ENCODE data around the gene TNFSF15.
A peak's percentile ranks its signal among the peaks of the same experiment; 100 is the strongest.
"Not testable (repeated sequence)": the region's sequence is repeated elsewhere in the genome, so short reads cannot be mapped to it uniquely, and the experiment has no call there.

Gene TNFSF15

DNA sequence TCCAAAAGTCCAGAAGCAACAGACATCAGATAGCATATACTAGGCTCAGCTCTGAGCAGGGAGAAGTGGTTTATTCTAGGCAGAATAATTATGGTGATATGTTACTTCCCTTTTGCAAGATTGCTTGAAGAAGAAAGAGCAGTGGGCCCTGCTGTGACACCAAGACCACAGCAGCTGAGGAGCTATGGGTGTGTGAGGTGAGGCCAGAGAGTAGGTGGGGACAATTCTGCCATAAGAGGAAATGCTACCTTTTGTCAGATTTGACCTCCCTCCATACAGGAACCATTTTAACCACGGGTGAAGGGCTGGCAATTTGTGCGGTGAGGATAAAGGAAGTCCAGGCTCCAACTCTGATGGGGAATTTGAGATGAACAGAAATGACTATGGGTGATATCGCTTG is 51.3 kb downstream of the TNFSF15 start:
- DNase-seq (ENCODE audit: low read depth in 2 of 2) = no peak

DNA sequence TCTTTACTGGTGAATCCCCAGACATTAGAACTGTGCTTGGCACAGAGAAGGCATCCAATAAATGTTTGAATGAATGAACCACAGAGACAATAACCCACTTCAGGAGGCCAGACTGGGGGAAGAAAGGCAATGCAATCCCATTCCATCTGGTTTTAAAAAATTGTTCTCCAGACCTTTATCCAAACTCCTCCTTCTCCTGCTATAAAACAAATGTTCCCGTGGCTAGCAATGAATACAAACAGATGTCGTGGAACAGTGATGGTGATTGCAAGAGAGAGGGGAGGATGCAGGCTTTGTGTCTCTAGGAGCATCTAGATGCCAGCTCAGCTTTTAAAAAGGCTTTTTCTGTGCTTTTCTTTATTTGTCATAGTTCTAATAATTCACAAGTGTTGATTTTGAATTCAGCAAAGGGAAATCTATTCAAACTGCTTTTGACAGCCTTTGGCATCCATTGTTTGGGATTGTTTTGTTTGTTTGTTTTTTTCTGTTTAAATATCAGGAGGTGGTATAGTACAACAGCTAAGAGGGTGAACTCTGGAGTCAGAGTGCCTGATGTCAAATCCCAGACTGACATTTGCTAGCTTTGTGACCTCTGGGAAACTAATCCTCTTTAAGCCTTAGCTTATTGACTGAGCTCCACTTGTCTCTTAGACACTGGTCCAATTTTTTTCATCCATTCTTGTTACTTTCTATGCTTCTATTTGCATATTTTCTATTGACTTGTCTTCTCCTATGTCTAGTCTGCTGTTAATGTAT is 59.1 kb downstream of the TNFSF15 start:
- no peak for DNase-seq (ENCODE audit: low read depth in 2 of 2)

- no peak for DNase-seq (ENCODE audit: low read depth in 2 of 2)
Observed at GRCh38 chr9:114745879-114746550, 59.8 kb downstream of the TNFSF15 start.

DNA sequence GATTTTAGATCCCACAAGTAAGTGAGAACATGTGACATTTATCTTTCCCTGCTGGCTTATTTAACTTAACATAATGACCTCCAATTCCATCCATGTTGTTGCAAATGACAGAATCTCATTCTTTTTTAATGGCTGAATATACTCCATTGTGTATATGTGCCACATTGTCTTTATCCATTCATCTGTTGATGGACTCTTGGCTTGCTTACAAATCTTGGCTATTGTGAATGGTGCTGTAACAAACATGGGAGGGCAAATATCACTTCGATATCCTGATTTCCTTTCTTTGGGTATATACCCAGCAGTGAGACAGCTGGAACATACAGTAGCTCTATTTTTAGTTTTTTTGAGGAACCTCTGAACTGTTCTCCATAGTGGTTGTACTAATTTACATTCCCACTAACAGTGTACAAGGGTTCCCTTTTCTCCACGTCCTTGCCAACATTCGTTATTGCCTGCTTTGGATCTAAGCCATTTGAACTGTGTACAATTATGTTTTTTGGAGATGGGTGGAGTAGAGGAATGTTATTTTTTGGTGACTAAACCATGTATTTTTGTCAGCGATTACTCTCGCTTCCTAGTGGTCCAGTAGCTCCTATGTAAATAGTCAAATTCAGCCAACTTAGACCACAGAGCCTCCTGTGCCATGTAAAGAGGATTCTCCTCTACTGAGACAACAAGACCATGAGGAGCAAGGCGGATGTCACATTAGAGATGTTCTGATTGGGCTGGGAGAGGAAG is 60.6 kb downstream of the TNFSF15 start:
- no peak for DNase-seq (ENCODE audit: low read depth in 2 of 2)

- no peak for DNase-seq (ENCODE audit: low read depth in 2 of 2)
Observed at GRCh38 chr9:114743446-114743845, 62.4 kb downstream of the TNFSF15 start.

DNA sequence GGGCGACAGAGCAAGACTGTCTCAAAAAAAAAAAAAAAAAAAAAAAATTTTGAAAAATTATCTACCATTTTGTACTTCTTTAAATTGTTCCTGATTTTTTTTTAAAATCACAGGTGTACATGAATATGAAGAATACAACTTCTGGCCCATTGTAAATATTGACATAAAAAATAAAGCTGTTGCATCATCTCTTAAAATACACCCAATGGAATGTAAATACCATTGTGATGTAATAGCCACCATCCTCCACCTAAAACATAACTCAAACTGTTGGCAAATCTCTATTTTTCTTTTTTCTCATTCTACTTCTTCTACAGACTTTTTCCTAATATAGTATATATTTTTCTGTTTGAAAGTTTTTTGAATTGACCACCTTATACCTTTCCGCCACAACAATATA is 62.9 kb downstream of the TNFSF15 start:
- DNase-seq (ENCODE audit: low read depth in 2 of 2) = no peak

GRCh38 chr9:114741521-114741920 is 64.3 kb downstream of the TNFSF15 start:
- DNase-seq (ENCODE audit: low read depth in 2 of 2) = not testable (repeated sequence)

- peak; percentile 56 to 57 for DNase-seq (ENCODE audit: low read depth in 2 of 2)
Observed at GRCh38 chr9:114738581-114739316, 67.1 kb downstream of the TNFSF15 start.

DNA sequence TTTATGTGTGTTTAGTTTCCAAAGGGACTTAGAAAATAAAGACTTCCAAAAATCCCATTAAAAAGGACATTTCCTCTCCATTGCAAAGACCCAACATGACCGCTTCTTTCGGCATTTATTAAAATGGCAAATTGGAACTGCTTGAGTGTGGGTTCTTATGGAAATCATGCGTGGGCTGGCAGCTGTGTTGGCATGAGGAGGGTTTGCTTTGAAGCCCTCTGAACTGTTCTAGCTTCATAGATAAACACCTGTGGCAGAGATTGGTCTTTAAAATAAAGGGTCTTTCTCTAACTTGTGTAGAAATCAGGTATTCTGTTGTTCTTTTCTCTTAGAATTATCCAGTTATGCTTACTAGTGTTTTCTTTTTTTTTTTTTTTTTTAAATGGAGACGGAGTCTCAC is 68.0 kb downstream of the TNFSF15 start:
- DNase-seq (ENCODE audit: low read depth in 2 of 2) = no peak

GRCh38 chr9:114737118-114737517 is 68.7 kb downstream of the TNFSF15 start:
- DNase-seq (ENCODE audit: low read depth in 2 of 2) = no peak

DNA sequence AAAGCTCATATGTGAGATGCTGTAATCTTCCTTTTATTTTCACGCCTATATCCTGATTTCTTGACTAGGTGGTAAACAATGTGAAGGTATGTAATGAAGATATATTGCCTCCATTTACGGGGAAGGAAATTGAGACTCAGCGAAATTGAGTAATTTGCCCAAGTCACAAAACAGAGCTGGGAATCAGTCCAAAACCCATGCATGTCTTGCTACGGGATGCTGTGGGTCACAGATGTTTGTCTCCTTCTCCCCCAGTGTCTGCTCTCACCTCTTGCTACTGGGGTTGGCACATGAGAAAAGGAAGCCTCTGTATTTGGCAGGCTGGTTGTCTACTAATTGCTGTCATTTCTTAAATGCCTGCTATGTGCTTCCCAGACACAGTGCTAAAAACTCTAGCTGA is 70.1 kb downstream of the TNFSF15 start:
- DNase-seq (ENCODE audit: low read depth in 2 of 2) = no peak

- DNase-seq (ENCODE audit: low read depth in 2 of 2) = not testable (repeated sequence)
Observed at GRCh38 chr9:114735139-114735538, 70.7 kb downstream of the TNFSF15 start.

All from stimulated activated CD8-positive, alpha-beta memory T cell treated with anti-CD3 and anti-CD28 coated beads, Interleukin-2, amount 100 ng/mL, for 1 hour (primary cell).